Parathyroid adenoma (tissue), 2 donors: ENCODE measurements around the gene AKR7A3.
"Not testable (repeated sequence)": the region's sequence is repeated elsewhere in the genome, so short reads cannot be mapped to it uniquely, and the experiment has no call there.

ENCODE experiments used
- H2AFZ ChIP-seq: fragments of 300-600 bp; sonication (generic); one replicate; pipeline ENCODE4 v1.7.0; 2017; ENCODE audit warnings: antibody characterized with exemption, mild to moderate bottlenecking
- H3K27ac ChIP-seq: fragments of 300-600 bp; sonication (generic); one replicate; pipeline ENCODE4 v1.7.0; 2017
- H3K27me3 ChIP-seq: fragments of 300-600 bp; sonication (generic); one replicate; pipeline ENCODE4 v1.7.0; 2017; ENCODE audit warnings: low read length; ENCODE audit not compliant: control insufficient read depth, insufficient read depth
- H3K36me3 ChIP-seq: fragments of 300-600 bp; sonication (generic); one replicate; pipeline ENCODE4 v1.7.0; 2017; ENCODE audit warnings: low read length; ENCODE audit not compliant: control insufficient read depth, insufficient read depth
- H3K4me1 ChIP-seq: fragments of 300-600 bp; sonication (generic); one replicate; pipeline ENCODE4 v1.7.0; 2017; ENCODE audit warnings: control low read depth
- H3K4me2 ChIP-seq: fragments of 300-600 bp; sonication (generic); one replicate; pipeline ENCODE4 v1.7.0; 2017; ENCODE audit warnings: low read length
- H3K4me3 ChIP-seq: fragments of 300-600 bp; sonication (generic); one replicate; pipeline ENCODE4 v1.7.0; 2017; ENCODE audit warnings: low read depth, low read length
- H3K79me2 ChIP-seq: fragments of 300-600 bp; sonication (generic); one replicate; pipeline ENCODE4 v1.7.0; 2017; ENCODE audit warnings: control low read depth
- H3K9ac ChIP-seq: fragments of 300-600 bp; sonication (generic); one replicate; pipeline ENCODE4 v1.7.0; 2017; ENCODE audit warnings: mild to moderate bottlenecking
- H3K9me3 ChIP-seq: fragments of 300-600 bp; sonication (generic); one replicate; pipeline ENCODE4 v1.7.0; 2017; ENCODE audit warnings: low read length; ENCODE audit not compliant: control insufficient read depth
- TF ChIP-seq, protein P1 (sequence below): fragments of 300-600 bp; sonication (generic); IDR thresholded peaks from one replicate; pipeline ENCODE4 v1.7.0; 2017; ENCODE audit warnings: antibody characterized with exemption, mild to moderate bottlenecking
- donor health status: primary hyperparathyroidism.

The AKR7A3 gene

GRCh38 chr1:19283891-19284290, 4.7 kb downstream of the AKR7A3 start:
- Histone ChIP-seq H3K79me2 (no peaks in the 10 kb centered on the region), H3K9me3 (no peaks in the 10 kb centered on the region), H2AFZ (no peak overlapping the region), H3K27ac (no peak overlapping the region), H3K4me1 (no peaks in the 10 kb centered on the region), H3K4me2 (no peak overlapping the region), H3K27me3 (no peaks in the 10 kb centered on the region), H3K9ac (no peak overlapping the region), H3K36me3 (no peaks in the 10 kb centered on the region), H3K4me3 (no peak overlapping the region)
- TF ChIP-seq, protein P1, sequence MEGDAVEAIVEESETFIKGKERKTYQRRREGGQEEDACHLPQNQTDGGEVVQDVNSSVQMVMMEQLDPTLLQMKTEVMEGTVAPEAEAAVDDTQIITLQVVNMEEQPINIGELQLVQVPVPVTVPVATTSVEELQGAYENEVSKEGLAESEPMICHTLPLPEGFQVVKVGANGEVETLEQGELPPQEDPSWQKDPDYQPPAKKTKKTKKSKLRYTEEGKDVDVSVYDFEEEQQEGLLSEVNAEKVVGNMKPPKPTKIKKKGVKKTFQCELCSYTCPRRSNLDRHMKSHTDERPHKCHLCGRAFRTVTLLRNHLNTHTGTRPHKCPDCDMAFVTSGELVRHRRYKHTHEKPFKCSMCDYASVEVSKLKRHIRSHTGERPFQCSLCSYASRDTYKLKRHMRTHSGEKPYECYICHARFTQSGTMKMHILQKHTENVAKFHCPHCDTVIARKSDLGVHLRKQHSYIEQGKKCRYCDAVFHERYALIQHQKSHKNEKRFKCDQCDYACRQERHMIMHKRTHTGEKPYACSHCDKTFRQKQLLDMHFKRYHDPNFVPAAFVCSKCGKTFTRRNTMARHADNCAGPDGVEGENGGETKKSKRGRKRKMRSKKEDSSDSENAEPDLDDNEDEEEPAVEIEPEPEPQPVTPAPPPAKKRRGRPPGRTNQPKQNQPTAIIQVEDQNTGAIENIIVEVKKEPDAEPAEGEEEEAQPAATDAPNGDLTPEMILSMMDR, result no peak

GRCh38 chr1:19274636-19275035, 13.9 kb downstream of the AKR7A3 start:
- Histone ChIP-seq H3K9ac (no peak overlapping the region), H3K36me3 (no peaks in the 10 kb centered on the region), H3K9me3 (no peaks in the 10 kb centered on the region), H3K27me3 (no peaks in the 10 kb centered on the region), H3K4me2 (no peak overlapping the region), H3K4me3 (no peak overlapping the region), H3K4me1 (no peaks in the 10 kb centered on the region), H3K79me2 (no peaks in the 10 kb centered on the region), H3K27ac (no peak overlapping the region), H2AFZ (no peak overlapping the region)
- TF ChIP-seq, protein P1, result no peak

- H3K27me3 ChIP-seq, H3K36me3 ChIP-seq, H3K9ac ChIP-seq, H3K4me3 ChIP-seq, H3K79me2 ChIP-seq, H3K9me3 ChIP-seq, H3K27ac ChIP-seq, H3K4me1 ChIP-seq: not testable (repeated sequence)
- Histone ChIP-seq H2AFZ (peak overlapping the region; percentile 45), H3K4me2 (peak overlapping the region; percentile 53)
Measured at GRCh38 chr1:19273844-19274531, 14.6 kb downstream of the AKR7A3 start.

DNA sequence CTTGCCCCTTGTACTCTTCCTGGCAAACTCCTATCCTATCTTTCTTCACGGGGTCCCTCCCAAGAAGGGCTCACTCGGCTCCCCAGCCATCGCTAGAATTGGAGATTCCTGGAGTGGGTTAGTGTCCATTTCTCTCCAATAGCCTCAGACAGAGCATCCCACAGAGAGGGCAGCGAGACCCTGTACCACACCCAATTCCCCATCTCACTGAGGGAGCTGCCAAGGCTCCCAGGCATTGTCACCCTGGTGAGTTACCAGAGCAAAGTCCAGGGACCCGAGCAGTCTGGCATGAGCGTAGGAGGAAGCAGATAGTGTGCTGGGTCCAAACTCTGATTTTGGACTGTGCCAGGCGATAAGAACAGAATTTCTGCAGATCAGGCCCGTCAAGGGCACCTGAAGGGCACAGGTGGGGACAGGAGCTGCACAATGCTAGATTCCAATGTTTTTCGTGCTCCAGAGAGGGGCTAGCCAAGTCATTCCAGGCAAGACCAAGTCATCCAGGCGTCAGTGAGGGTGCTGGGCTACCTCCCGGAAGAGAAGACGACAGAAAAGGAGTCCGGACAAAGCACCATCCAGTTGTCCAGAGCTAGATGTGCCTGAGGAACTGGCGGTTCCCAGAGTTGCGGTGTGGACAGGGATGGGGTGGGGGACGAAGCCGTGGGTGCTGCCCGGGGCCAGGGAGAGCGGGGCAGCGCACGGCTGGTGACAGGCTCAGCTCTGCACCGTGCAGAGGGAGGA, 15.3 kb downstream of the AKR7A3 start:
- H3K4me1 ChIP-seq, result no peaks in the 10 kb centered on the region
- H3K27me3 ChIP-seq, result no peaks in the 10 kb centered on the region
- H3K4me3 ChIP-seq, result no peak overlapping the region
- no peaks in the 10 kb centered on the region for H3K79me2 ChIP-seq
- TF ChIP-seq, protein P1, result no peak
- H3K27ac ChIP-seq, result no peak overlapping the region
- no peak overlapping the region for H2AFZ ChIP-seq
- no peaks in the 10 kb centered on the region for H3K9me3 ChIP-seq
- H3K36me3 ChIP-seq, result no peaks in the 10 kb centered on the region
- no peak overlapping the region for H3K9ac ChIP-seq
- peak overlapping the region; percentile 30 for H3K4me2 ChIP-seq

DNA sequence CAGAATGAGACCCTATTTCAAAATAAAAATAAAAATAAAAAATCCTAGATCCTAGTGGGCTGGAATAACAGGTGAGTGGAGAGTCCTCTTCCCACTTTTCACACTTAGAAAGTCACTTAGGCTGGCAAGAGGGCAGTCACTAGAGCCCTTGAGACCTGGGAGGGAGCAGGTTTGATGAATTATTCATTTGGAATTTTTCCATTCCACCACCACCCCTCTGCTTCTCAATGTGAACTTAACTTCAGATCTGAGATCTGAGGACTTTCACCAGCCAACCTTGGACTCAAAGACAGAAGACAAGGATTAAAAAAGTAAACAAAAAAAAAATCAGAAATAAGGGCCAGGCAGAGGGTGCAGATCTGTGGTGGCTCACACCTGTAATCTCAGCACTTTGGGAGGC, 16.5 kb downstream of the AKR7A3 start:
- no peak overlapping the region for H2AFZ ChIP-seq
- TF ChIP-seq, protein P1, result no peak
- H3K9ac ChIP-seq, result no peak overlapping the region

GRCh38 chr1:19270343-19270730, 18.2 kb downstream of the AKR7A3 start:
- H3K27ac ChIP-seq, H2AFZ ChIP-seq, H3K79me2 ChIP-seq, H3K9me3 ChIP-seq, H3K27me3 ChIP-seq, H3K4me2 ChIP-seq, H3K4me1 ChIP-seq, H3K4me3 ChIP-seq, H3K9ac ChIP-seq, H3K36me3 ChIP-seq: not testable (repeated sequence)

More for the DNA sequence above, 16.5 kb downstream of the AKR7A3 start:
- H3K4me3 ChIP-seq, result no peak overlapping the region
- H3K79me2 ChIP-seq, result no peaks in the 10 kb centered on the region
- no peaks in the 10 kb centered on the region for H3K9me3 ChIP-seq
- H3K36me3 ChIP-seq, result no peaks in the 10 kb centered on the region
- no peaks in the 10 kb centered on the region for H3K27me3 ChIP-seq
- no peaks in the 10 kb centered on the region for H3K4me1 ChIP-seq
- no peak overlapping the region for H3K4me2 ChIP-seq
- H3K27ac ChIP-seq, result no peak overlapping the region

DNA sequence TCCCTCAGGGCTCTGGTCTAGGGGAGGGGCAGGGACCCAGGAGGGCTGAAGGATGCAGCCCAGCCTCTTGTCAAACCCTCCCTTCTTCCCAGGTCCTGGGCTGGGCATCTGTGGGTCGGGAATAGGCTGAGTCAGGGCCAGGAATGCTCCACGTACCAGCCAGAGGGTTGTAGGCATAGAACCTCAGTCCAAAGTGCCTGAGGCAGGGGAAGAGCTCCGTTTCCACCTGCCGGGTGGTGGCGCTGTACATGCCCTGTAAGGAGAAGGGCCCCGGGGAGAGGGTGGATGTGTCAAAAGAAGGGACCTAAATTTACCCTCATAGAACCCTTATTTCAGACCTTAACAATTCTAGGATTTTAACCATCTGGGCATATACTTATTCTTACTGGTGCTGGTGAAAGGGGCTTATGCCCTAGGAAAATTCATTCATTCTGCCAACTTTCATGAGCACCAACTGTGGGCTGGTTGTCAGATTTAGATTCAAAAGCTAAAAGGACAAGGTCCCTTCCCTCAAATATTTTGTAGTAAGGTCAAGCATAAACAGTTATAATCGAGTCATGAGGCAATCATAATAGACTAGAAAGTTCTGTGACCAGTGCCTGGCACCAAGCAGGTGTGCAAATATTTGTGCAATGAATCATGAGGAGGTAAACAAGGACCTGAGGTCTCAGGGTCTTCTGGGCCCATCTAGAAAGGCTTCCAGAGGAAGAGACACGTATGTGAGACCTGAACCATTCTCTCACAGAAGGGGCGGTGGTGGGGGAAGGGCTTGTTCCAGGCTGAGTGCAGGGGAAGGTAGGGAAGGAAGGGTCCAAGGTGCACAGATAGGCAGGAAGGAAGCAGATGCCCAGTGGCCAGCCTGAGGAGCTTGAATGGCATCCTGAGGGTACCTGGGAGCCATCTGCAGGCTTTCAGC, 18.9 kb downstream of the AKR7A3 start:
- not testable (repeated sequence) for H3K9me3 ChIP-seq, H2AFZ ChIP-seq, H3K79me2 ChIP-seq, H3K9ac ChIP-seq, H3K4me2 ChIP-seq, H3K36me3 ChIP-seq, H3K27ac ChIP-seq, H3K4me1 ChIP-seq, H3K27me3 ChIP-seq, H3K4me3 ChIP-seq
